ENCODE results near the gene SPSB4. TPM values are rescaled to one million over a fixed set of nuclear protein-coding genes. Genes with fewer than 3 reads are reported as not detected.
"Not testable (repeated sequence)": the region's sequence is repeated elsewhere in the genome, so short reads cannot be mapped to it uniquely, and the experiment has no call there.

The SPSB4 gene
- total RNA-seq, 1 donor from 2014 or later, result 4.9 TPM

GRCh38 chr3:141108039-141108438 lies 56.9 kb downstream of the SPSB4 start:
- intact Hi-C loops (cut with DNase I), result loop anchor here (5.0 kb wide), 1 partner anchor 84 kb away; no protein-coding TSS in a partner anchor
- peak; percentile 69 for DNase-seq (ENCODE audit: low spot score)

GRCh38 chr3:141109751-141110150 lies 58.6 kb downstream of the SPSB4 start:
- intact Hi-C loops (cut with DNase I), result loop anchor here (5.0 kb wide), 1 partner anchor 83 kb away; no protein-coding TSS in a partner anchor
- DNase-seq (ENCODE audit: low spot score), result peak; percentile 78

GRCh38 chr3:141110322-141110721 lies 59.2 kb downstream of the SPSB4 start:
- intact Hi-C loops (cut with DNase I), result no loop called here
- DNase-seq (ENCODE audit: low spot score), result no peak

GRCh38 chr3:141111364-141112155 lies 60.4 kb downstream of the SPSB4 start:
- intact Hi-C loops (cut with DNase I), result no loop called here
- no peak for DNase-seq (ENCODE audit: low spot score)

GRCh38 chr3:141112686-141113297 lies 61.6 kb downstream of the SPSB4 start:
- intact Hi-C loops (cut with DNase I), result no loop called here
- DNase-seq (ENCODE audit: low spot score), result no peak

GRCh38 chr3:141113680-141114079 lies 62.5 kb downstream of the SPSB4 start:
- DNase-seq (ENCODE audit: low spot score); intact Hi-C loops (cut with DNase I): not testable (repeated sequence)

- DNase-seq (ENCODE audit: low spot score), result no peak
- intact Hi-C loops (cut with DNase I), result no loop called here
Observed at GRCh38 chr3:141114179-141114745, 63.1 kb downstream of the SPSB4 start.

- intact Hi-C loops (cut with DNase I), result no loop called here
- DNase-seq (ENCODE audit: low spot score), result no peak
Observed at GRCh38 chr3:141114816-141115460, 63.8 kb downstream of the SPSB4 start.

GRCh38 chr3:141115789-141116541 lies 64.8 kb downstream of the SPSB4 start:
- DNase-seq (ENCODE audit: low spot score), result no peak
- intact Hi-C loops (cut with DNase I), result no loop called here

- no peak for DNase-seq (ENCODE audit: low spot score)
- intact Hi-C loops (cut with DNase I), result no loop called here
Observed at GRCh38 chr3:141116721-141117120, 65.6 kb downstream of the SPSB4 start.

GRCh38 chr3:141117982-141118381 lies 66.8 kb downstream of the SPSB4 start:
- intact Hi-C loops (cut with DNase I); DNase-seq (ENCODE audit: low spot score): not testable (repeated sequence)

GRCh38 chr3:141122455-141123030 lies 71.4 kb downstream of the SPSB4 start:
- intact Hi-C loops (cut with DNase I), result no loop called here
- DNase-seq (ENCODE audit: low spot score), result no peak

GRCh38 chr3:141123677-141124410 lies 72.7 kb downstream of the SPSB4 start:
- DNase-seq (ENCODE audit: low spot score), result no peak
- intact Hi-C loops (cut with DNase I), result no loop called here

GRCh38 chr3:141124715-141125114 lies 73.6 kb downstream of the SPSB4 start:
- intact Hi-C loops (cut with DNase I), result no loop called here

GRCh38 chr3:141125351-141125750 lies 74.2 kb downstream of the SPSB4 start:
- intact Hi-C loops (cut with DNase I), result no loop called here
- DNase-seq (ENCODE audit: low spot score), result no peak

More at GRCh38 chr3:141124715-141125114, 73.6 kb downstream of the SPSB4 start:
- no peak for DNase-seq (ENCODE audit: low spot score)

- no peak for DNase-seq (ENCODE audit: low spot score)
- intact Hi-C loops (cut with DNase I), result no loop called here
Observed at GRCh38 chr3:141126661-141127343, 75.7 kb downstream of the SPSB4 start.

- intact Hi-C loops (cut with DNase I), result no loop called here
- DNase-seq (ENCODE audit: low spot score), result no peak
Observed at GRCh38 chr3:141127344-141128125, 76.4 kb downstream of the SPSB4 start.

Measured in cardiac septum (tissue), 1 donor.